ENCODE measurements around the gene LRRC74B.

LRRC74B gene

DNA sequence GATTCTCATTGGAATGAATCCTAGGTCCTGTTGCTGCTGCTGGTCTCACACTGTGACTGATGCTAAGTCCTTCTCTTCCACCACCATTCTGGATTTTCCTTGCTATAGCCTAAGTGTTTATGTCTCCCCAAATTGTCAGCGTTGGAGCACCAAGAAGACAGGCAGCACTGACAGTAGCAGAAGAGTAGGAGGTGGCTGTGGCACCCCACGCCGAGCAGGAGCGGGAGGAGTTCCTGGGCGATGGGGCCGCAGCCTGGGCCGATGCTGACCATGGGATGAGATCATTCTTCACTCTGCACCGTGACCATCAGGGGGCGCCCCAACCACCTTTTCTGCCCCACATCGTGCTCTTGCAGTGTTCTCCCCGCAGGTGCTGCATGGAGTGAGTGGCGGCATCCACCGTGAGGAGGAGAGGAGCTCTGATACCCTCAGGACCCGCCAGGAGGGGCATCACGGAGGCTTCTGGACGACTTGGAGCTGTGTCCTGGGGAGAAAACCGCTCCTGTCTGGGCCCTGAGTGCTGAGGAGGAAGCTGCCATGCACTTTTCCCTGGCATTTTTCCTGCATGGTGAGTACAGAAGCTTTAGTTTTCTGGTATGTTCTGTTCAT is 57.0 kb downstream of the LRRC74B start:
- peak; percentile 80 to 84 for DNase-seq (ENCODE audit: low read depth in 2 of 2)

DNA sequence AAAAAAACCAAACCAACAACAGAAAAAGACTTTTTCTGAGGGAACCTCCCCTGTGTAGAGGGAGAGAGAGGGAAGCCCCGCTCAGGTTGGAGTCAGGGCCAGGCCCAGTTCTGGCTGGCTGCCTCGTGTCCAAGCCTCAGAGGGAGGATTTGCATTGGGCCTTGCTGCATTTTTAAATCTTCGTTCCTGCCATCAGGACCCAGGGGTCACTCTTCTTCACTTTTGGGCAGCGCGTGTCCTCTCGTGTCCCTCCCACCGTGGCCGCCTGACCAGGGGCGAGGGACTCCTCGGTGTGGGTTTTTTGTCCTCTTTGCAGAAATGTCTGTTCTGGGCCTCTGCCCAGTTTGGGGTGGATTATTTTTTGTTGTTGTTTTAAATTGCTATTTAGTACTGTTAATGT is 57.9 kb downstream of the LRRC74B start:
- no peak for DNase-seq (ENCODE audit: low read depth in 2 of 2)

DNA sequence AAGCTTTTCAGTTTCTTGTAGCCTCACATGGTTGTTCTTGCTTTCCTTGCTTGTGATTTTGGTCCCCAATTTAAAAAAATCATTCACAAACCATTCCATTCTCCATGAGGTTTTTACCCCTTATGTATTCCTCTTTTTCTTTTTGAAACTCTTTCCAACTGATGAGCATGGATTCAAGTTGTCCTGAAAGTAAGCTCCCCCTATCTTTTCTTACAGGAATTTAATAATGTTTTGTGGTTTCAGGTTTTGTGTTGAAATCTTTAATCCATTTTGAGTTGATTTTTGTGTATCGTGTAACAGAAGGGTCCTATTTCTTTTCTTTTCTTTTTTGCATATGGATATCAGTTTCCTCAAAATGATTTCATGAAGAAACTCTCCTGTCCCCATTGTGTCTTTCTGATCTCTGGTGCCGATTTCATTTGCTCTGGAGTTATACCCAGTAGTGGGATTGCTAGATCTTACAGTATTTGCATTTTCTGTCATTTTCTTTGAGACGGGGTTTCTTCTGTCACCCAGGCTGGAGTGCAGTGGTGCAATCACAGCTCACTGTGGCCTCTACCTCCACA is 58.5 kb downstream of the LRRC74B start:
- DNase-seq (ENCODE audit: low read depth in 2 of 2): no peak

DNA sequence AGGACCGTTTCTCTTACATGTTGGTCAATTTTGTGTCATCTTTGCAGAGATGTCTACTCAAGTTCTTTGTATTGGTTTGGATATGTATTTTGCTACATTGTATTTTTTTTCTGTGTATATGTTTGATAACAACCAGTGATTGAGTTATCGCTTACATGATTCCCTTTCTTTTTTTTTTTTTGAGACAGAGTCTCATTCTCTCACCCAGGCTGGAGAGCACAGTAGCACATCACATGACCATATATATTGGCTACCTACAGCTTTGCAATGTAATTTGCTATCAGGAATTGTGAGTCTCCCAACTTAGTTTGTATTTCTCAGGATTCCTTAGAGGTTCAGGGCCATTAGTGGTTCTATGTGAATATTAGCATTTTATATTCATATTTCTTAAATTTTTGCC is 59.5 kb downstream of the LRRC74B start:
- no peak for DNase-seq (ENCODE audit: low read depth in 2 of 2)

DNA sequence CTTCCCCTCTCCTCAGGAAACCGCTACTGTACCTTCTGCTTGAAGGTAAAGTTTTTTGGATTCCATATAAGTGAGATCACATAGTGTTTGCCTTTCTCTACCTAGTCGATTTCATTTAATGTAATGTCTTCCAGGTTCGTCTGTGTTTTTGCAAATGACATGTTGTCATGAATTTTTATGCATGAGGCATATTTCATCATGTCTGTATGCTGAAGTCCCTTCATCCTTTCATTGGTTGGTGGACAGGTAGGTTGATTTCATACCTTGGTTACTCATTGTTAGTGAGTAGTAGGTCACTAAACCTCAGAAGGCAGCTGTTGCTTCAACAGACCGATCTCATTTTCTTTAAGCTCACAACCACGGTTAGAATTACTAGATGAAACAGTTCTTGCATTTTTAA is 60.3 kb downstream of the LRRC74B start:
- DNase-seq (ENCODE audit: low read depth in 2 of 2): no peak

- DNase-seq (ENCODE audit: low read depth in 2 of 2): no peak
Measured at GRCh38 chr22:21108379-21109115, 62.8 kb downstream of the LRRC74B start.
